OCI-LY3 (cell line): ENCODE data around the gene GSK3B.
A peak's percentile ranks its signal among the peaks of the same experiment; 100 is the strongest.

Source experiments
- H2AFZ ChIP-seq: fragments of 200-600, 300-600 bp; shearing (Covaris generic); 2 replicates; pipeline ENCODE4 v1.6.0; 2014; ENCODE audit warnings: antibody characterized with exemption, low read depth, low read length
- H3K27ac ChIP-seq: fragments of 200-600, 300-600 bp; sonication (generic); 2 replicates; pipeline ENCODE4 v1.5.1; 2014; ENCODE audit warnings: mild to moderate bottlenecking, low read length, moderate library complexity, mixed read lengths
- H3K27me3 ChIP-seq: fragments of 200-600, 300-600 bp; sonication (generic); 2 replicates; pipeline ENCODE4 v1.6.1; 2014; ENCODE audit warnings: low read depth, low read length, mixed read lengths
- H3K36me3 ChIP-seq: fragments of 200-600, 300-600 bp; sonication (generic); replicated peaks from 2 replicates; pipeline ENCODE3; 2014; ENCODE audit warnings: low read depth, low read length, mixed read lengths
- H3K4me1 ChIP-seq: fragments of 300-600, 200-600 bp; sonication (generic); 2 replicates; pipeline ENCODE4 v1.6.1; 2014; ENCODE audit warnings: low read length, mixed read lengths
- H3K4me2 ChIP-seq: fragments of 200-600, 300-600 bp; sonication (generic); 2 replicates; pipeline ENCODE4 v1.6.1; 2014; ENCODE audit warnings: low read length, mixed read lengths
- H3K4me3 ChIP-seq: fragments of 300-600, 200-600 bp; sonication (generic); 2 replicates; pipeline ENCODE4 v1.5.1; 2014; ENCODE audit warnings: antibody characterized with exemption, mild to moderate bottlenecking, low read length, moderate library complexity
- H3K79me2 ChIP-seq: fragments of 300-600, 200-600 bp; shearing (Covaris generic); 2 replicates; pipeline ENCODE4 v1.6.1; 2014; ENCODE audit warnings: mild to moderate bottlenecking, low read length, mixed read lengths
- H3K9ac ChIP-seq: fragments of 300-600, 200-600 bp; shearing (Covaris generic); 2 replicates; pipeline ENCODE4 v1.6.0; 2014; ENCODE audit warnings: mild to moderate bottlenecking, low read length, moderate library complexity
- H3K9me3 ChIP-seq: fragments of 200-600, 300-600 bp; shearing (Covaris generic); 2 replicates; pipeline ENCODE4 v1.6.1; 2014; ENCODE audit warnings: low read length, mixed read lengths; ENCODE audit not compliant: insufficient read depth
- H4K20me1 ChIP-seq: fragments of 200-600, 300-600 bp; sonication (generic); 2 replicates; pipeline ENCODE4 v1.6.1; 2016; ENCODE audit warnings: low read length, mixed read lengths; ENCODE audit not compliant: insufficient read depth
- CTCF ChIP-seq: fragments of 200-600, 300-600 bp; sonication (generic); IDR thresholded peaks from 2 replicates; pipeline ENCODE4 v1.5.1; 2014; ENCODE audit warnings: antibody characterized with exemption, low read length, low read depth
- EZH2phosphoT487 ChIP-seq: fragments of 200-600 bp; shearing (Covaris generic); IDR thresholded peaks from 2 replicates; pipeline ENCODE4 v1.6.1; 2018; ENCODE audit warnings: antibody characterized with exemption, mixed run types, low read depth

The GSK3B gene

DNA sequence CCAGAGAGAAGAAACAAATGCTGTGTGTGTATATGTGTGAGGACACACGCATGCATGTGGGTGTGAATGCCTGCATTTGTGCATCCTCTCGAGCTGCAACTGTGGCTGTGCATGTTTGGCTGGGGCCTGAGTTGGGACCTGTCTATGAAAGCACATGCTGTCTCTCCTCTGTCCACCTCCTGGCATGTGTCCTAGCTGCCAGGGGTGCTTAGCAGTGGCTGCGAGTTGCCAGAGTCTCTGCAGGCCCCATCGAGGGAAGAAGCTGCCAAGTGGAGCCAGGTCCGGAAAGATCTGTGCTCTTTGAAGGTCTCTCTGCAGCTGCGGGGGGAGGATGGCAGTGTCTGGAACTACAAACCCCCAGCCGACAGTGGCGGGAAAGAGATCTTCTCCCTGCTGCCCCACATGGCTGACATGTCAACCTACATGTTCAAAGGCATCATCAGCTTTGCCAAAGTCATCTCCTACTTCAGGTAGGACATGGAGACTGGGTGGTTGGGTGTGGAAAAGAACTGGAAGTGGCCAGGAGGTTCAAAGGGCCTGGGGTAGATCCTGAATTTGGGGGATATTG is 281.7 kb downstream of the GSK3B start:
- H4K20me1 ChIP-seq = no peaks in the 10 kb centered on the region
- H3K27me3 ChIP-seq = no peaks in the 10 kb centered on the region
- peaks cover 12% of the 10 kb centered on the region for H3K4me1 ChIP-seq
- H3K9me3 ChIP-seq = no peaks in the 10 kb centered on the region
- no peak for TF ChIP-seq EZH2phosphoT487
- no peak for TF ChIP-seq CTCF
- H3K36me3 ChIP-seq = no peaks in the 10 kb centered on the region
- H3K4me3 ChIP-seq = no peak overlapping the region
- H3K9ac ChIP-seq = no peak overlapping the region
- no peak overlapping the region for H3K27ac ChIP-seq
- H3K79me2 ChIP-seq = no peaks in the 10 kb centered on the region
- H2AFZ ChIP-seq = no peak overlapping the region
- no peak overlapping the region for H3K4me2 ChIP-seq

- Histone ChIP-seq H4K20me1 (no peaks in the 10 kb centered on the region), H3K27ac (peak overlapping the region; percentile 51), H2AFZ (peak overlapping the region; percentile 87), H3K4me3 (peak overlapping the region; percentile 83), H3K4me1 (peaks cover 17% of the 10 kb centered on the region), H3K9ac (peak overlapping the region; percentile 89), H3K79me2 (no peaks in the 10 kb centered on the region), H3K9me3 (no peaks in the 10 kb centered on the region), H3K27me3 (no peaks in the 10 kb centered on the region), H3K4me2 (peak overlapping the region; percentile 98), H3K36me3 (no peaks in the 10 kb centered on the region)
- peak; percentile 57 for TF ChIP-seq CTCF
- TF ChIP-seq EZH2phosphoT487 = no peak
Measured at GRCh38 chr3:119810018-119810435, 284.2 kb downstream of the GSK3B start.

GRCh38 chr3:119809249-119810017 is 284.8 kb downstream of the GSK3B start:
- H3K27ac ChIP-seq = peak overlapping the region; percentile 51
- H3K79me2 ChIP-seq = no peaks in the 10 kb centered on the region
- peaks cover 17% of the 10 kb centered on the region for H3K4me1 ChIP-seq
- TF ChIP-seq CTCF (no peak), EZH2phosphoT487 (no peak)
- H3K36me3 ChIP-seq = no peaks in the 10 kb centered on the region
- peak overlapping the region; percentile 89 for H3K9ac ChIP-seq
- H2AFZ ChIP-seq = peak overlapping the region; percentile 87
- H3K4me2 ChIP-seq = peak overlapping the region; percentile 98
- no peaks in the 10 kb centered on the region for H3K9me3 ChIP-seq
- no peaks in the 10 kb centered on the region for H3K27me3 ChIP-seq
- no peaks in the 10 kb centered on the region for H4K20me1 ChIP-seq
- H3K4me3 ChIP-seq = peak overlapping the region; percentile 83

DNA sequence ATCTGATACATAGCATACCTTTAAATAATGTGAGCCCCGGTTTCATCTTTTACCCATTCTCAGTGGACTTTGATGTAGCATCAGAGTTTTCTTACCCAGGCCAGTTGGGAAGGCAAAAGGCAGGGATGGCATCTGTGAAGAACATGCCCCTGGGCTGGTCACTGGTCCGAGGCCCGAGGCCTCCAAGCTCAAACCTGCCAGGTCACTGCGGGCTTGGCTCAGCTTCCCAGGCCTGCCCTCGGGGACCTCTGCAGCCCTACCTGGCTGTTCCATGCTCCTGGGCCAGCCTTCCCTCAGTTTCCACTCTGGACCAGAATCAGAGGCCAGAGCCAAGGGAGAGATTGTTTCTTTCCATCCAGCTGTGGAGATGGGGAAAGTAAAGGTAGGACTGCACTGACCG is 285.4 kb downstream of the GSK3B start:
- Histone ChIP-seq H3K36me3 (no peaks in the 10 kb centered on the region), H3K4me1 (peaks cover 17% of the 10 kb centered on the region), H3K79me2 (no peaks in the 10 kb centered on the region), H3K4me3 (no peak overlapping the region), H3K9me3 (no peaks in the 10 kb centered on the region), H3K27me3 (no peaks in the 10 kb centered on the region), H2AFZ (no peak overlapping the region), H3K9ac (no peak overlapping the region), H4K20me1 (no peaks in the 10 kb centered on the region), H3K4me2 (no peak overlapping the region), H3K27ac (no peak overlapping the region)
- TF ChIP-seq EZH2phosphoT487 (no peak), CTCF (no peak)
